WTC11 (cell line): ENCODE results near the gene AMTN.

Experiments
- CBFB ChIP-seq: sonication (generic); formaldehyde crosslinking; IDR thresholded peaks from 2 replicates; pipeline ENCODE4 v1.8.1; 2022; ENCODE audit warnings: mild to moderate bottlenecking, low read depth, missing genetic modification reagents
- CREM ChIP-seq: sonication (generic); formaldehyde crosslinking; IDR thresholded peaks from 2 replicates; pipeline ENCODE4 v1.8.1; 2022; ENCODE audit warnings: mild to moderate bottlenecking, missing genetic modification reagents, moderate library complexity
- CTCF ChIP-seq: fragments of 200-600 bp; IDR thresholded peaks from 2 replicates; pipeline ENCODE4 v1.8.0; 2022; ENCODE audit warnings: antibody characterized with exemption
- ZNF121 ChIP-seq: sonication (generic); formaldehyde crosslinking; IDR thresholded peaks from 2 replicates; pipeline ENCODE4 v1.8.0; 2023; ENCODE audit warnings: missing genetic modification reagents
- TF ChIP-seq, protein P1 (sequence below): sonication (generic); formaldehyde crosslinking; IDR thresholded peaks from 2 replicates; pipeline ENCODE4 v1.8.1; 2023; ENCODE audit warnings: mild to moderate bottlenecking, missing genetic modification reagents, moderate library complexity
- TF ChIP-seq, protein P2 (sequence below): sonication (generic); formaldehyde crosslinking; IDR thresholded peaks from 2 replicates; pipeline ENCODE4 v1.8.1; 2022; ENCODE audit warnings: mild to moderate bottlenecking, moderate library complexity, missing genetic modification reagents
- TF ChIP-seq, protein P3 (sequence below): sonication (generic); formaldehyde crosslinking; IDR thresholded peaks from 2 replicates; pipeline ENCODE4 v1.8.0; 2022; ENCODE audit warnings: mild to moderate bottlenecking, missing genetic modification reagents
- TF ChIP-seq, protein P4 (sequence below): sonication (generic); formaldehyde crosslinking; IDR thresholded peaks from 2 replicates; pipeline ENCODE4 v1.8.1; 2023; ENCODE audit warnings: mild to moderate bottlenecking, missing genetic modification reagents, moderate library complexity

DNA sequence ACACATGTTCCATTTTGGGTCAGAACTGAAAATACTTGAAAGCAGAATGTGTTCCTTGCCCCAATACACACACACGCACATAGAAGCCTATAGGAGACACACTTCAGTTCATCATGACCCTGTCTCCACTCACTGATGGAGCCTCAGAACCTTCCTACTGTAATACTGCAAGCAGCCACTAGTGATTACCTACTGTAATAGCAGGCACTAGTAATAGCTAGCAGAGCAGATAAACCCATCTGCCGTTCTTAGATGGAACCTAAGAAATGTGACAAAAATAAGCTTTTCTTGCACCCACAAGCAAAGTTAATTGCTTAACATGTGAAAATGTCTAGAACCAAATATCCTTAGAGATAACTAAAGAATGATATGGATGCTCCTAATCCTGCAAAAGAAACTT is 13.6 kb downstream of the AMTN start:
- TF ChIP-seq, protein P1, sequence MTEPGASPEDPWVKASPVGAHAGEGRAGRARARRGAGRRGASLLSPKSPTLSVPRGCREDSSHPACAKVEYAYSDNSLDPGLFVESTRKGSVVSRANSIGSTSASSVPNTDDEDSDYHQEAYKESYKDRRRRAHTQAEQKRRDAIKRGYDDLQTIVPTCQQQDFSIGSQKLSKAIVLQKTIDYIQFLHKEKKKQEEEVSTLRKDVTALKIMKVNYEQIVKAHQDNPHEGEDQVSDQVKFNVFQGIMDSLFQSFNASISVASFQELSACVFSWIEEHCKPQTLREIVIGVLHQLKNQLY (CRISPR knock-in tag) = no peak
- no peak for TF ChIP-seq CBFB (CRISPR knock-in tag)
- no peak for TF ChIP-seq ZNF121
- TF ChIP-seq, protein P2, sequence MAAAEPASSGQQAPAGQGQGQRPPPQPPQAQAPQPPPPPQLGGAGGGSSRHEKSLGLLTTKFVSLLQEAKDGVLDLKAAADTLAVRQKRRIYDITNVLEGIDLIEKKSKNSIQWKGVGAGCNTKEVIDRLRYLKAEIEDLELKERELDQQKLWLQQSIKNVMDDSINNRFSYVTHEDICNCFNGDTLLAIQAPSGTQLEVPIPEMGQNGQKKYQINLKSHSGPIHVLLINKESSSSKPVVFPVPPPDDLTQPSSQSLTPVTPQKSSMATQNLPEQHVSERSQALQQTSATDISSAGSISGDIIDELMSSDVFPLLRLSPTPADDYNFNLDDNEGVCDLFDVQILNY (CRISPR knock-in tag) = no peak
- TF ChIP-seq CTCF = no peak
- TF ChIP-seq, protein P3, sequence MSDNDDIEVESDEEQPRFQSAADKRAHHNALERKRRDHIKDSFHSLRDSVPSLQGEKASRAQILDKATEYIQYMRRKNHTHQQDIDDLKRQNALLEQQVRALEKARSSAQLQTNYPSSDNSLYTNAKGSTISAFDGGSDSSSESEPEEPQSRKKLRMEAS = no peak
- TF ChIP-seq CREM = no peak
- TF ChIP-seq, protein P4, sequence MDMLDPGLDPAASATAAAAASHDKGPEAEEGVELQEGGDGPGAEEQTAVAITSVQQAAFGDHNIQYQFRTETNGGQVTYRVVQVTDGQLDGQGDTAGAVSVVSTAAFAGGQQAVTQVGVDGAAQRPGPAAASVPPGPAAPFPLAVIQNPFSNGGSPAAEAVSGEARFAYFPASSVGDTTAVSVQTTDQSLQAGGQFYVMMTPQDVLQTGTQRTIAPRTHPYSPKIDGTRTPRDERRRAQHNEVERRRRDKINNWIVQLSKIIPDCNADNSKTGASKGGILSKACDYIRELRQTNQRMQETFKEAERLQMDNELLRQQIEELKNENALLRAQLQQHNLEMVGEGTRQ = no peak
